Activated T-helper 9 cell treated with anti-CD3 and anti-CD28 coated beads, Interleukin-2, amount 50 U/mL, for 16 hours (primary cell): Measurements from ENCODE around the gene DIPK2A.

ENCODE experiments used
- DNase-seq: peaks from one replicate; pipeline ENCODE4 v3.0.0-alpha.2; 2020; ENCODE audit warnings: low read depth

The DIPK2A gene

GRCh38 chr3:143971359-143972154, at the start of gene DIPK2A:
TSS of gene DIPK2A (plus strand) at chr3:143971823. CDS start at chr3:143972333, 510 bp downstream.
- peak; percentile 92 for DNase-seq

GRCh38 chr3:143924522-143925285, 46.9 kb upstream of the DIPK2A start:
- no peak for DNase-seq

GRCh38 chr3:143928056-143928455, 43.6 kb upstream of the DIPK2A start:
- DNase-seq, result no peak

- DNase-seq, result no peak
Measured at GRCh38 chr3:143928541-143929255, 42.9 kb upstream of the DIPK2A start.

- no peak for DNase-seq
Measured at GRCh38 chr3:143934791-143935190, 36.8 kb upstream of the DIPK2A start.

- DNase-seq, result no peak
Measured at GRCh38 chr3:143935678-143936077, 35.9 kb upstream of the DIPK2A start.

GRCh38 chr3:143950810-143951209, 20.8 kb upstream of the DIPK2A start:
- DNase-seq, result no peak

GRCh38 chr3:143951351-143951971, 20.2 kb upstream of the DIPK2A start:
- DNase-seq, result no peak

GRCh38 chr3:143952569-143953072, 19.0 kb upstream of the DIPK2A start:
- DNase-seq, result no peak

GRCh38 chr3:143955113-143955512, 16.5 kb upstream of the DIPK2A start:
- no peak for DNase-seq

GRCh38 chr3:143956838-143957237, 14.8 kb upstream of the DIPK2A start:
- DNase-seq, result no peak

GRCh38 chr3:143957453-143957852, 14.2 kb upstream of the DIPK2A start:
- no peak for DNase-seq

- no peak for DNase-seq
Measured at GRCh38 chr3:143958966-143959365, 12.7 kb upstream of the DIPK2A start.

- DNase-seq, result no peak
Measured at GRCh38 chr3:143961342-143961741, 10.3 kb upstream of the DIPK2A start.

GRCh38 chr3:143963946-143964345, 7.7 kb upstream of the DIPK2A start:
- DNase-seq, result no peak

GRCh38 chr3:143970773-143971358, 757 bp upstream of the DIPK2A start:
- peak; percentile 36 for DNase-seq

- DNase-seq, result no peak
Measured at GRCh38 chr3:143972155-143972504, 507 bp downstream of the DIPK2A start.

- peak; percentile 40 for DNase-seq
Measured at GRCh38 chr3:143972505-143973258, 1.1 kb downstream of the DIPK2A start.

GRCh38 chr3:143973259-143974021, 1.8 kb downstream of the DIPK2A start:
- no peak for DNase-seq
